Anterior cingulate cortex (tissue), 58 donors: ENCODE data around the gene RBM19.
"Not testable (repeated sequence)": the region's sequence is repeated elsewhere in the genome, so short reads cannot be mapped to it uniquely, and the experiment has no call there.

ENCODE experiments used
- DNase-seq, 58 donors: peaks; one replicate each; lab custom pipeline; 2025; lab: John Stamatoyannopoulos, UW

The RBM19 gene

DNA sequence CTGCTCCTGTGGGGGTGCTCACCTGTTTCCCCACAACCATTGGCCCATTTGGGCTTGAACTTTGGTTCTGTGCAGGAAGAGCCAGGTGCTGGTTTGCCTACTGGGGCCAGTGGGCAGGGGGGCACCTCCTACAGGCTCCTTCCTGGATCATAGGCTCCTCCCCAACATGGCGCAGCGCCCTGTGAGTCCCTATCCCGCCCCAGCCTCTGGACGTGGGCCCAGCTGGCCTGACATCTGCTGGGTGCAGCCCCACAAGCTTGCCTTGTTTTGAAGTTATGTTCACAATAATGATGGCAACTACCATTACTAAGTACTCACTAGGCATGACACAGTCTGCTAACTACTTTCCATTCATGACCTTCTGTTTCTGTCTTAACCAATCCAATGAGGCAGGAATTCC is 147.8 kb downstream of the RBM19 start:
- DNase-seq: peak in 21 of 58 donors; percentile 4 to 52 (median 21)

- no peak for DNase-seq
Measured at GRCh38 chr12:113816866-113817265, 149.3 kb downstream of the RBM19 start.

GRCh38 chr12:113815031-113815430 is 151.1 kb downstream of the RBM19 start:
- no peak for DNase-seq

DNA sequence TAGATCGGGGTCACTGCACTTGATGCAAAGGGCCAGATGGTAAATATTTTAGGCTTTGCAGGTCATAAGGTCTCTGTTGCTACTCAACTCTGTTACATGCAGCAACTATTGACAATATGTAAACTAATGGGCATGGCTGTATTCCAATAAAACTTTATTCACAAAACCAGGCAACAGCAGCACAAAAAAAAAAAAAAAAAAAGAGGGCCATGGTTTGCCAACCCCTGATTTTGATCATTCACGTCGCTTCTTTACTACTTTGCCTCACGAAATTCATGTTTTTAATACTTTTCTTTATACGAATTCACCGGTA is 152.9 kb downstream of the RBM19 start:
- DNase-seq: no peak

GRCh38 chr12:113812411-113813228 is 153.5 kb downstream of the RBM19 start:
- no peak for DNase-seq

DNA sequence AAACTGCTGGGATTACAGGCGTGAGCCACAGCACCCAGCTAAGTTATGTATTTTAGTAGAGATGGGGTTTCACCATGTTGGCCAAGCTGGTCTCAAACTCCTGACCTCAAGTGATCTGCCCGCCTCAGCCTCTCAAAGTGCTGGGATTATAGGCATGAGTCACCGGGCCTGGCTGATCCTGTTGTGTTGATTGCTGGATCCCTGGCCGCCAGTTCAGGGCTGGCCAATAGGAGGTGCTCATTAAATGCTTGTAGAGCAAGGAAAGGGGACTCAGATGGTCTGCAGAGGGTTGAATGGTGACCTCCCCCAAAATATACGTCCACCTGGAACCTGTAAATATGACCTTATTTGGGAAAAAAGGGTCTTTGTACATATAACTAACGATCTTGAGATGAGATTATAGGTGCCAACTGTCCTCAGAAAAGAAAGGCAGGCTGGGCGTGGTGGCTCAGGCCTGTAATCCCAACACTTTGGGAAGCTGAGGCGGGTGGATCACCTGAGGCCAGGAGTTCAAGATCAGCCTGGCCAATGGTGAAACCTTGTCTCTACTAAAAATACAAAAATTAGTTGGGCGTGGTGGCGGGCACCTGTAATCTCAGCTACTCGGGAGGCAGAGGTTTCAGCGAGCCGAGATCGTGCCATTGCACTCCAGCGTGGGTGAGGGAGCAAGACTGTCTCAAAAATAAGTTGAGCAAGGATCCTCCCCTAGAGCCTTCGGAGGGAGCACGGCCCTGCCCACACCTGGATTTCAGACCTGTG is 156.5 kb downstream of the RBM19 start:
- DNase-seq: not testable (repeated sequence)

- no peak for DNase-seq
Measured at GRCh38 chr12:113808095-113808951, 157.8 kb downstream of the RBM19 start.

- DNase-seq: no peak
Measured at GRCh38 chr12:113805673-113806072, 160.5 kb downstream of the RBM19 start.

GRCh38 chr12:113804961-113805600 is 161.0 kb downstream of the RBM19 start:
- DNase-seq: no peak

- peak in 1 of 58 donors; percentile 4 for DNase-seq
Measured at GRCh38 chr12:113803759-113804140, 162.4 kb downstream of the RBM19 start.

DNA sequence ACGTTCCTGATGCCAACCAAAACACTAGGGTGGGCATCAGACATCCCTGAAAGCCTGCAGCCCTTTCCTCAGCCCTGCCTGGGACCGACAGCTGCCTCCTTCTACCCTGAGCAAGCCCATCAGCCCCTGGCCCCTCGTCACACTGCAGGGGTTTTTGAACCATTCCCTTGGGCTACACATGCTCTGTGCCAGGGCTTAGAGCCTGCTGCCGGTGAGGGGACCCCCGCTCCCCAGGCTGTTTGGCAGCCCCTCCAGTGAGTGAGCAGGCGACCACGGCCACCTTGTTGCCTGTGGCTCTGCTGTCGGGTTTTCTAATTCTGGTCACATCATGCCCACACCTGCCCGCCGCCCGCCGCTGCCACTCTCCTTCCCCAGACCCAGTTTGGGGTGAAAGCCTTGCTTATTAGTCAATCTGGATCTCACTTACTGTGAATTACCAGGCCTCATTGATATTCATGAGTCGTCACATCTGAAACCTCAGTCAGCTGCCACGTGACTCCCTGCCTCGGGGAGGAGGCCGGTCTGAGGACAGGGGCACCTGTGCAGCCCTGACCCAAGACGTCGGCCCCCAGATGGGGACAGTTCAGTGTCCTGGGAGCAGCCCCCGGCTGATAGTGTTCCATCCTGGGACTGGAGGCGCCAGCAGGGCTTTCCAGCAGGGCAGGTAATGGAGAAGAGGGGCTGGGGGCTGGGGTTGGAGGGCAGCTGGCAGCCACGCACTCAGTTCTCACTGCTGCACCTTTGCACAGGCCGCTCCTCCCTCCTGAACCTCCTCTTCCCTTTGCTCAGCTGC is 163.0 kb downstream of the RBM19 start:
- DNase-seq: peak in 9 of 58 donors; percentile 5 to 30 (median 17)

DNA sequence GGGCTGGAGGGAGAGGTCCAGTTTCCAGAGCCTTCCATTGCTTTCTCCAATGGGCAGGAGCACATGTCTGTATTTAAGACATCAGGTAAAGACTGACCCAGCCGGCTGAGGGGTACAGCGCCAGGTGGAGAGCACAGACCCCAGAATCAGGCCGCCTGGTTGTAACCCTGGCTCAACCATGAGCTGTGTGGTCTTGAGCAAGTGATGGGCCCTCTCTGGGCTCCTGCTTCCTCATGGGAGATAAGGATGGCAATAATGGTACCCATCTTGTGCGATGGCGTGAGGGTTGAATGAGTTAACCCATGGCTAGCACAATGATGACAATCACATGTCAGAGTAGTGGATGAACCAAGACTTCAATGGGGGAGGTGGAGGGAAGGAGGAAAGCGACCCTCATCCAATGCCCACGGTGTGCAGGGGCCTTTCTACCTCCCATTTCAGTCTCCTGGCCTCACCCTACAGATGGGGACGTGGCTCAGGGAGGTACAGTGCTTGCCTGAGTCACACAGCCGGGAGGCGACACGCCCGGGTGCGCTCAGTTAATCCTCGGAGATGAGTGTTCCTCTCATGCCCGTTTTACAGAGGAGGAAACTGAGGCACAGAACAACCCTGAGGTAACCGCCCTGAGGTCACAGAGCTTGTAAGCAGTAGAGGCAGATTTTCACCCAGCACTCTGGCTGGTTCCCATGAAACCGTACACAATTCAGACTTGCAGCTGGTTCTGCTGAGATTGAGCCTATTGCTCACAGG is 163.9 kb downstream of the RBM19 start:
- DNase-seq: no peak

DNA sequence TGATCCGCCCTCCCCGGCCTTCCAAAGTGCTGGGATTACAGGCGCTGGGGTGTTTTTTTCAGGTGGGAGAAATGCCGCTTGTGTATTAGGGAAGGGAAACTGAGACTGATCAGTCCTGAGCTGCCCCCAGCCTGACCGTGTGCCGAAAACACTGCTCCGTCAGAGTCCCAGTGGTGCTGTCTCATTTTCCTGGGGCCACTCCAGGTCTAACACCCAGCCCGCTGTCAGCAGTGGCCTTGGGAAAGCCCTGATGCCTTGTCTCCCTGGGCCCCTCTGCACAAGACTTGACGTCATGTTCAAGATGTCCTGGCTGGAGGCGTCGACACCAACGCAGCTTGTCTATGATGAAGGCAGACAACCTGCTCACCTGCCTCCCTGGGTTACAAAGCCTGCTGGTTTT is 165.9 kb downstream of the RBM19 start:
- DNase-seq: no peak

GRCh38 chr12:113798552-113798951 is 167.6 kb downstream of the RBM19 start:
- no peak for DNase-seq

DNA sequence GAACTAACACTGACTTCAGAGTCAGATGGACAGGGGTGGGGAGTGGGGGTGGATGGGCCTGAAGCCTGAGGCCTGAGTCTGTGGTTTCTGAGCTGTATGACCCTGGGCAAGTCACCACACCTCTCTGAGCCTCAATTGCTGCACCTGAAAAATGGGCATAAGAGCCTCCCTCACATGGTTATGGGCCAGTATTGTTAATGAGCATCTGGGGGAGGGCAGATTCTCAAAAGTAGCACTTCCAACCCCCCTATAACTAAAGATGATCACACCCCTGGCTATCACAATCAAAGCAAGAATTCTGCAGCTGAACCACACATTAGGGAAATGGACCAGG is 168.6 kb downstream of the RBM19 start:
- no peak for DNase-seq

- DNase-seq: no peak
Measured at GRCh38 chr12:113796852-113797534, 169.1 kb downstream of the RBM19 start.

DNA sequence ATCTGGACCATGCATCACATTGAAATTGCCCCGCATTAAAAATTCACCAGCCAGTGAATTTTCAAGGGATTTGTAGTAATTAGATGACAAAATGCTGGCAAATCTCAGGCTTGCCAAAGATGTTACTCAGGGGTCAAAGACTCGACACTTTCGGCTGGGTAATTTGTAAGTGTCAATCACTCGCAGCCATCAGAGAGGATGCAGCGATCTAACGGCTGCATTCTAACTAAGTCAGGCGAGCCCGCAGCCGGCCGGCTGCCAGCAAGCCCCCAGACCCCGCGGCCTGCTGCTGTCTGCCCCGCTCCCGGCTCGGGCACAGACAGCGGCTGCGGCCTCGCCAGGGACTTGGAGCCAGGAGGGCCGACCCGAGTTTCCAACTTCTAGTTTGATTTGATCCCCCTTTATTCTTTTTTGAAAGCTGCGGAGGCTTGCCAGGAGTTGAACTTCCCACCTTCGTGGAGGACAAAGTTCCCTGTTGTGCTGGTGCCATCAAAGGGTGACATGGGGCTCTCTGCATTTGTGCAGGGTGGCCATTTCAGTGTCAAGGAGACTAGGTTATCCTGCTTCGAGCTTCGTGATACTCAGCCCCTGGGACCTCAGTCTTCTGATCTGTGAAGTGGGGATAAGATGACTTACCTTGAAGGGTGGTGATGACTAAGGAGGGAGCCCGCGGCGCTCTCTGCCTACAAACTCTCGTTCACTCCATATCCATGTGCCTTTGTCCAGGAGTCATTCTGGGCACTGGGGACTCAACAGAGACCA is 169.9 kb downstream of the RBM19 start:
- DNase-seq: no peak

DNA sequence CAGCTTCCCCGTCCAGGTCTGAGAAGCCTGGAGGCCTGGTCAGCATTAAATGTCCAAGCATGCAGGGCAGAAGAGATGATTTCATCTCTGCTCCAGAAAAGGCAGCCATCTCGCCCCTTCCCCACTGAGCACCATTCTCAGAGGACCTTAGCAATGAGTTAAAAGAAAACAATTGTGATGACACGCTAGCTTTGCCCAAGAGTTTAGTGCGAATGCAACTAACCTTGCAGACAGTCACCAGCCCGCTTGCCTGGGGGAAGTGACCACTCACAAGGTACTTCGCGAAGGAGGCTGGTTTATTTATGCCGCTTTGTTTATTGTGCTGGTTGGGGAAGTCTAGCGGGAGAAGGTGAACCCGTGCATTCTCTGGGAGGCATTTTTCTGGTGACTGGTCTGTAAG is 170.7 kb downstream of the RBM19 start:
- DNase-seq: no peak
